ENCODE results near the gene FER.
"Not testable (repeated sequence)": the region's sequence is repeated elsewhere in the genome, so short reads cannot be mapped to it uniquely, and the experiment has no call there.

The FER gene

DNA sequence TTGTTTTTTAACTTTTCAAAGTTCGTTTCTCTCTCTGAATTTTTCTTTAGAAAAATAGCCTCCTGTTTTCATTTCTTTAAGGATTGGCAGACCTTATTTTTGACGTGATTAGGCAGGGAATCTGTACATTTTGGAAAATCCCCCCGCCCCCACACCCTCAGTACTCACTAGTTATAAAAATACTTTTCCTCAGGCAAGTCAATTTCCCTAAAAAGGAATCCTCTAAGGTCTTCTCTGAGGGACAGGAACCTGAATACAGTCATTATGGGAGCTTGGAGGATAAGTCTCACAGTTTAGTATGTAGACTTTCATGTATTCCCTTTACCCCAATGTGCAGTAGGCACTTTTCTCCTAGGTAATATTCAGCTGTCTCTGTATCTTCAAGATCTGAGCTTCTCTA is 3.9 kb upstream of the FER start:
- no peak for DNase-seq (ENCODE audit: low read depth in 1 of 2, low spot score in 1 of 2)

DNA sequence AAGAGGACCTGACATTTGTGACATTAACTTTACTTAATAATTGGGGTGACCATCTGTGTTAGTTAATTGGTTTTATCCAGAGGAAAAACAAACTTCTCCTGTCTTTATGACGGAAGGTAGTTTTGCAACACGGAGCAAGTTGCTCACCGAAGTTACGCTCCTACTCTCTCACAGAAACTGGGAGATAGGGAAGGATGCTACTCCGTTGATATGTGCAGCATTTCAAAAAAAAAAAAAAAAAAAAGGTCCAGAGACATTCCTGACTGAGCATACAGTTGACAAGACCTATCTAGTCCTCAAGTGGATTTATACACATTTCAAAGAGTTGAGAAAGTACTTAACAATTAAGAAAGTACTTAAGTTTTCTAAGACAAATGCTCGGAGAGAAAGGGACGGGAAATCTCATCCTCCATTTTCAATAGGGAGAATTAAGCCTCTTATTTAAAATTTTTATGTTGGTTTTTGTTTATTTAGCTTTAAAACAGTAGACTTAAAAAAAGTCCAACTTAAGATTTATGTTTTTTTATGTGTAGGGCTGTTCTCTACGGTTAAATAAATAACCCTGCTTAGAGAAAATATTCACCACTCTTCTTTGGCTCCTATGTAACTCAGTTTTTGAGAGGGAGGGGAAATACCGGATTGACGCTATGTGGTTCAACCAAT is 455 bp upstream of the FER start:
- no peak for DNase-seq (ENCODE audit: low read depth in 1 of 2, low spot score in 1 of 2)

DNA sequence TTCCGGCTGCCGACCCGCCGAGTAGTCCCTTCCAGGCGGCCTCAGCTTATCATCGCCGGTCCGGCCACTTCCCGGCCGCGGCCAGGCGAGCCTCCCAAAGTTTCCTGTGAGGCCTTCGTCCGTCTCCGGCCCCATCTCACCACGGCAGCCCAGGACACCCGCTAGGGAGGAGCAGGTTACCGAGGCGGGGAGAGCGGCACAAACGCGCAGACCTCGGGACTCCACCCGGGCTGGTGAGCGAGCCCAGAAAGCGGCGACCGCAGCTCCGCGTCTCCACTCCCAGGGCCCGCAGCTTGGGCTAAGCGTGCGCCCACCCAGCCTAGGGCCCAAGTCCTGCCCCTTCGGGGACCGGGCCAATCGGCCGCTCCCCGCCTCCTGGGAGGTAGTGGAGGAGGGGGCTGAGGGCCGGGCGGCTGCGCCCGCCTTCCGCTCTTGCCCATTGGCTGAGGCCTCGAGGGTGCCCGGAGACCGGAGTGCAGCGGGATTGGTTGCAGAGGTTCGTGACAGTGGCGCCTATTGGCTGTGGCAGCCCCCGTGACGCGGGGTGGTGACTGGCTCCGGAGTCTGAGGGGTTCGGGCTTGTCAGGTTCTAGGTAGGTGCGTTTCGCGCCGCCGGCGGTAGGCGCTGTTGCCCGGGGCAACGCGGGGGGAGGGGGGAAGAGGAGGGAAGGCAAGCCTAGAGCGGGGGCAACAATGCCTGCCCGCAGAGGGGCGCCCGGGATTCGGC is 867 bp downstream of the FER start:
- DNase-seq (ENCODE audit: low read depth in 1 of 2, low spot score in 1 of 2), result peak; percentile 90 to 96

DNA sequence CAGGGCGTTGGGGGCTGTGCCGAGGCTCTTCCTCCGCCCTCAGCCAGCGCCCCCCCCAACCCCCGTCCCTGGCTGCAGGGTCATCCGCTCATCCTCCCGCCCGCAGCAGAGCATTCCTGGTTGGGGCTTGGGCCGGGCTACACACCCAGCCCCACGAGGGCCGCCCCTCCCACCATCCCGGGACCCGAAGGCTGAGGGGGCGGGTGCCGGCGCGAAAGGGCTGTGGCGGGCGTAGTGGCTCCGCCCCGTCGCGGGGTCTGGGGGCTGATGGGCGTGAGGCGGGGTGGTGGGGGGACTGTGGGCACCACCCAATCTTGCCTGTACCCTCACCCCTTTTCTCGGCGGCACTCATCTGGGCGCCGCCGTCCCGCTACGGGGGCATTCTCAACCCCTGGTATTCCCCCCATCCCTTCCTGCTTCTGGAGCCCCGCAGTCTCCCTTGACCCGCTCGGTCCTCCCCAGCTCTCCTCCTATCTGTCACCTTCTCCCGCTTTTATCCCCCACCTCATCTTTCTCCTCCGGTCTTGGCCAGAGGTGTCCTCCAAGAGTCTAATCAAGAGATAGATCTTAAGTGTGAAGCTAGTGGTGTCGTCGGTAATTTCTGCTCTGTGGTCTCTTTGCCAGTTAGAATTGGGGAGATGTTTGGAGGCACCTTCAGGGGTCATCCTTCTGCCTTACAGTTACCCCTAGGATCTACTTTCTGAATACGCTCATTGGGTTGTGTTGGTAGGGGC is 1.6 kb downstream of the FER start:
- peak in 1 of 2 donors; percentile 7 for DNase-seq (ENCODE audit: low read depth in 1 of 2, low spot score in 1 of 2)

DNA sequence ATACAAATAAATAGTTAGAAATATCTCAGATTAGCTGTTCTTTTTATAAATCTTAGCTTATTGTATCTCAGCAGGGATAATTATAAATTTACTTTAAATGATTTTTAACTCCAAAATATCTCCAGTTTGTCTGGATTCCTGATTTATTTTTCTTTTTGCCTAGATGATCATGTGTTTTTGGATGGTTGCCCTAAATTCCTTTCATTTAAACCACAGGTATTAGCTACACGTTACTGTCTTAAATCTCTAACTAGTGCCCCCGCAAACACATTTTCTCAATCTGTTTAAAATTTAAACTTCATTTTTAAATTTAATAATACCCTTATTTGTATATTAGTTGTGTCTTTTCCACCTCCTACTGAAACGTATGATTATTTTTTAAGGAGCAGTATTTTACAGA is 5.6 kb downstream of the FER start:
- no peak for DNase-seq (ENCODE audit: low read depth in 1 of 2, low spot score in 1 of 2)

DNA sequence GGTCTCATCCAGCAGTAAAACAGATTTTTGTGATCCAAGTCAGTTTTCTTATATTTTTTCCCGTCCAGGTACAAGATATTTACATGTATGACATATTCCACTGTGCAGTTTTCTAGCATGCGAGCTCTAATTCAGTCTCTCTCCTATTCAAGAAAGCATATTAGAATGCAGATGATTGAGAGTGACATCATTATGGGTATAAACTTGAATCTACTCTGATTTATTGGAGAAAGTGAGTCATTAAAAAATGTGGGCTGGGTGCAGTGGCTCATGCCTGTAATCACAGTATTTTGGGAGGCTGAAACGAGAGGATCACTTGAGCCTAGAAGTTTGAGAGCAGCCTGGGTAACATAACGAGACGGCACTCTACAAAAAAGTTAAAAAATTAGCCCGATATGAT is 6.2 kb downstream of the FER start:
- DNase-seq (ENCODE audit: low read depth in 1 of 2, low spot score in 1 of 2), result no peak

DNA sequence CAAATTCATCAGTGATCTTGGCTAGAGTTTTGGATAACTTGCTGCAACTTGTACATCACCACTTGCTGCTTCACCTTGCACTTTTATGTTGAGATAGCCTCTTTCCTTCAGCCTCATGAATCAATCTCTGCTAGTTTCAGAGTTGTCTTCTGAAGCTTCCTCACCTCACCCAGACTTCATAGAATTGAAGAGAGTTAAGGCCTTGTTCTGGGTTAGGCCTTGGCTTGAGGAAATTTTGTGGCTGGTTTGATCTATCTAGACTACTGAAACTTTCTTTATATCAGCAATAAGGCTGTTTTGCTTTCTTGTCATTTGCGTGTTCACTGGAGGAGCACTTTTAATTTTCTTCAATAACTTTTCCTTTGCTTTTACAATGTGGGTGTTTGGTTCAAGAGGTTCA is 12.8 kb downstream of the FER start:
- no peak for DNase-seq (ENCODE audit: low read depth in 1 of 2, low spot score in 1 of 2)

DNA sequence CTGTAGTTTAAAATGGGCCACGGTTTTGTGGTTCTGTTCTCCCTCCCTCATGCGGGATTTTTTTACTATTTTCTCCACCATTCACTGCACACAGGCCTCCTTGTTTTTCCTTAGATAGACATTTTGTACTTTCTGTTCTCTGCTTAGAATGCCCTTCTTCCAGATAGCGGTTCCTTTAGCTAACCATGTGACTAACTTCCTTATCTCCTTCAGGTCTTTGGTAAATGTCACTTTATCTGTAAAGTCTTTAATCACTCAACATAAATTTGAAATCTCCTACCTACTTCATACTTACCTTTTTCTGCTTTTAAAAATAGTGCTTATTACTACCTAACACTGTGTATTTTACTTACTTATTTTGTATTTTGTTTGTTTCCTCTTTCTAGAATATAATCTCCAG is 15.0 kb downstream of the FER start:
- DNase-seq (ENCODE audit: low read depth in 1 of 2, low spot score in 1 of 2), result no peak

DNA sequence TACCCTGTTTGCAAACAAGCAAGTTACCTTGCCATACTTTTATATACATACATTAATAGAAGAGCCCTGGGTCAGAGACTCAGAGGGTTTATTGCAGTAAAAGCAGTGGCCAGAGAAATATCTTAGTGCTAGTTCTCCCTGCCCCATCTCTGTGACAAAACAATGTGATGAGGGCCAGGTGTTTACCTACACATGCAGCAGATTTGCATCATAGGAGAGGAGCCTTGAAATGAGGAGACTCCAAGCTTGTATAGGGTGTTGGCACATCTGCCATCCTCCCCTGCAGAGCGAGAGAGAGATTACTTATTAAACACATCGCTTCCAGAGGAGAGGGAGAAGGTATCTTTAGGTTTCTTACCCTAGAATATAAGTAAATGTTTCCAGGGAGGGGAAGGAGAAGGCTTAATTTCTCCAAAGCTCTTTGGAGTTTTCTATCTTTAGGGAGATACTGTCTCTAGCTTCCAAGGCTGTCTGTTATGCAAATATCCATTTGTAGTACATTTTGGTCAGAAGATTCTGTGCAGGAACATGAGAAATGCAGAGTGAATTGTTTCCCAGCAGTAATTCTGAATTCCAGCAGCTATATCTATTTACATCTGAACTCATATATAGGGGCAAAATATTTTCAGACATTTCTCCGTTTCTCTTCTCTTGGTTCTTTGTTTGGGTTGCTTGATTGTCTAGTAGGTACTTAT is 15.7 kb downstream of the FER start:
- no peak for DNase-seq (ENCODE audit: low read depth in 1 of 2, low spot score in 1 of 2)

DNA sequence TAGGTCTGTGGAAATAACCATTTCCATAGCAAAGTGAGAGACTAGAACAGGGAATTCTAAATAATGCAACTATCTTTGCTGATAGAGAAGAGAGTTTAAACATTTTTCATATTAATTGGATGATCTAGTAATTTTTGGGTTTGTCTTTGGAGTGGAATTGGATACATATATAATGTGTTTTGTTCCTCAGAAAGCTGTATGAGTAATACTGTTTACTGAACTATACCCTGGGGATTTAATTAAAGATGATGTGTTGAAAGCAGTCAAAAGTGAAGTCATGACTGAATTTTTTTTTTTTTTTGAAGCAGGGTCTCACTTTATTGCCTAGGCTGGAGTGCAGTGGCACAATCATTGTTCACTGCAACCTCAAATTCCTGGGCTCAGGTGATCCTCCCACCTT is 17.9 kb downstream of the FER start:
- DNase-seq (ENCODE audit: low read depth in 1 of 2, low spot score in 1 of 2), result no peak

DNA sequence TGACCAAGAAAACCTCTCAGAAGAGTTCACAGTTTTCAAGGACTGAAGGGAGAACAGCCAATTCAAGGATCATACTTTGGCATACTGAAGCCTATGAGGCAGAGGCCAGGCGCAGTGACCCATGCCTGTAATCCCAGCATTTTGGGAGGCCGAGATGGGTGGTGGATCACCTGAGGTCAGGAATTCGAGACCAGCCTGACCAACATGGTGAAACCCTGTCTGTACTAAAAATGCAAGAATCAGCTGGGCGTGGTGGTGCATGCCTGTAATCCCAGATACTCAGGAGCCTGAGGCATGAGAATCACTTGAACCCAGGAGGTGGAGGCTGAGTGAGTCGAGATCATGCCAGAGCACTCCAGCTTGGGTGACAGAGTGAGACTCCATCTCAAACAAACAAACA is 19.2 kb downstream of the FER start:
- DNase-seq (ENCODE audit: low read depth in 1 of 2, low spot score in 1 of 2), result not testable (repeated sequence)

DNA sequence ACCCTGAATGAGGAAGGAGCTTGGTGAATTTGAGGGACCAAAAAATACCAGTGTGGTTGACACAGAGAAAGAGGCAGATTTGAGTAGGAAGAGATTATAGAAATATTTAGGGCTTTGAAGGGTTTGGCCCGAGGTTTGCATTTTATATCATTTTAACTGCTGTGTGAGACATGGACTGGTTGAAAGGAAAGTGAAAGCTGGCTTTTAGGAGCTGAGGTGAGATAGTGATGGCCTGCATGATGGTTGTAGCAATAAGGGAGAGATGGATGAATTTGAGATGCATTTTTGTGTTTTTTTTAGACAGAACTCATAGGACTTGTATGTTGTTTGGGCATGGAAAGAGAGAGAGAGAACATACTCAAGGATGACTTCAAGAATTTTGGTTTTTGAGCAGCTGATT is 21.7 kb downstream of the FER start:
- no peak for DNase-seq (ENCODE audit: low read depth in 1 of 2, low spot score in 1 of 2)

DNA sequence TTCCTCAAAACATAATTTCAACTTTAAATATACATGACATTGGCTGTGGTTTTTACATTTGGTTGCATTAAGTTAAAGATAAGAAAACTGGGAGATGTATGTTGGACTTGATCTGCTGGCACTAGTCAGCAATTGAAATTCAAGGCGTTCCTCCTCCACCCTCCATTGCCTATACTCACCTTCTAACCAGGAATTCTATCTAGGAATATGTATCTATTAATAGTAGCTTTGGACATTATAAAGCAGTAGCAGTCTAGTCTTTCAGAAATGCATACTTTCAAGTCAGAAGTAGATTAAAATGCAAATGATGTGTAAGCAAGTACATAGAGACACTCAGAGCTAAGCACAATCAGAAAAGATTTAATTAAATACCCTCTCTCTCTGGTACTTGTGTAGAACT is 24.9 kb downstream of the FER start:
- no peak for DNase-seq (ENCODE audit: low read depth in 1 of 2, low spot score in 1 of 2)

DNA sequence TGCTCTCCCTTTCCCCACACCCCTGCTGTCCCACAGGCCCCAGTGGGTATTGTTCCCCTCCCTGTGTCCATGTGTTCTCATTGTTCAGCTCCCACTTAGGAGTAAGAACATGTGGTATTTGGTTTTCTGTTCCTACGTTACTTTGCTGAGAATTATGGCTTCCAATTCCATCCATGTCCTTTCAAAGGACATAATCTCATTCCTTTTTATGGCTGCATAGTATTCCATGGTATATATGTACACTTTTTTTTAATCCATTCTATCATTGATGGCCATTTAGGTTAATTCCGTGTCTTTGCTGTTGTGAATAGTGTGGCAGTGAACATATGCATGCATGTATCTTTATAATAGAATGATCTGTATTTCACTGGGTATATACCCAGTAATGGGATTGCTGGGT is 25.6 kb downstream of the FER start:
- no peak for DNase-seq (ENCODE audit: low read depth in 1 of 2, low spot score in 1 of 2)

DNA sequence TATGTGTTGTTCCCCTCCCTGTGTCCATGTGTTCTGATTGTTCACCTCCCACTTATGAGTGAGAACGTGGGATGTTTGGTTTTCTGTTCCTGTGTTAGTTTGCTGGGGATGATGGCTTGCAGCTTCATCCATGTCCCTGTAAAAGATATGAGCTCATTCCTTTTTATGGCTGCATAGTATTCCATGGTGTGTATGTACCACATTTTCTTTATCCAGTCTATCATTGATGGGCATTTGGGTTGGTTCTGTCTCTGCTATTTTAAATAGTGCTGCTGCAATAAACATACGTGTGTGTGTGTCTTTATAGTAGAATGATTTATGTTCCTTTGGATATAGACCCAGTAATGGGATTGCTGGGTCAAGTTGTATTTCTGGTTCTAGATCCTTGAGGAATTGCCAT is 26.4 kb downstream of the FER start:
- not testable (repeated sequence) for DNase-seq (ENCODE audit: low read depth in 1 of 2, low spot score in 1 of 2)

DNA sequence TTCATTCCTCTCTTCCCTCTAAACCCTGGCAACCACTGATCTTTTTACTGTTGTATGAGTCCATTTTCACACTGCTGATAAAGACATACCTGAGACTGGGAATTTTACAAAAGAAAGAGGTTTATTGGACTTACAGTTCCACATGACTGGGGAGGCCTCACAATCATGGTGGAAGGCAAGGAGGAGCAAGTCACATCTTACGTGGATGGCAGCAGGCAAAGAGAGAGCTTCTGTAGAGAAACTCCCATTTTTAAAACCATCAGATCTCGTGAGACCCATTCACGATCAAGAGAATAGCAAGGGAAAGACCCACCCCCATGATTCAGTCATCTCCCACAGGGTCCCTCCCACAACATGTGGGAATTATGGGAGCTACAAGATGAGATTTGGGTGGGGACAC is 29.9 kb downstream of the FER start:
- DNase-seq (ENCODE audit: low read depth in 1 of 2, low spot score in 1 of 2), result not testable (repeated sequence)

DNA sequence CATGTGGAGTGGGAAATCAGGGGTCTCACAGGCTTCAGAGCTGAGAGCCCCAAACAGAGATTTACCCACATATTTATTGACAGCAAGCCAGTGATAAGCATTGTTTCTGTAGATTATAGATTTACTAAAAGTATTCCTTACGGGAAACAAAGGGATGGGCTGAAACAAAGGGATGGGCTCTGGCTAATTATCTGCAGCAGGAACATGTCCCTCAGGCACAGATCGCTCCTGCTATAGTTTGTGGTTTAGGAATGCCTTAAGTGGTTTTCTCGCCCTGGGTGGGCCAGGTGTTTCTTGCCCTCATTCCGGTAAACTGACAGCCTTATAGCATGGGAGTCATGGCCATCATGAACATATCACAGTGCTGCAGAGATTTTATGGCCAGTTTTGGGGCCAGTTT is 36.9 kb downstream of the FER start:
- DNase-seq (ENCODE audit: low read depth in 1 of 2, low spot score in 1 of 2), result not testable (repeated sequence)

DNA sequence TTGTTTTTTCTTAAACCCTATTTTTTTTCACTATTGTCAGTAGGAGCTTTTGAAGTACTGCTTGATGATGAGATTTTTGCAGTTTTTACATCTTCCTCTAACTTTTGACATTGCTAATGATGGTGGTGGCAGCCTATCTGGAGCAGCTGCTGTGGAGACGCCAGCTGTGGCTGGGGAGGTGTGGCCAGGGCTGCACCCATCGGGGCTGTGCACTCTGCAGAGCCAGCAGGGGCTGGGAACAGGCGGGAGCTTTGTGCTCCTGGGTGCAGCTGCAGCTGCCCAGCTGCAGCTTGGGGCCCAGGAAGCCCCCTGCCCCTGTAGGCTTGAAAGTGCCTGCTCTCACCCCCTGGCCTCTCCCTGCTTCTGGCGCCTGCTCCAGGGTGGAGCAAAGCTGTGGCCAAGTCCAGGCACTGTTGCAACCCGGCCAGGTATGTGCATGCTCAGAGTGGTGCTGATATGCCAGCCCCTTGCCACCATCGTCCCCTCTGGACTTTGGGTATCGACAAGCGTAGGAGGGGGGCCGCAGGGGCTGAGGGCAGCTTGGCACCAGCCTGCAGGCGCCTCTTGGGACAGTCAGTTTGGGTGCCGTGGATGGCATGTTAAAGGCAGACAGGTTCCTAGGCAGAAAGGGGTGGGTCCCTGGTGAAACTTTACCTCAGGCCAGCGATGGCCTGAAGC is 39.2 kb downstream of the FER start:
- no peak for DNase-seq (ENCODE audit: low read depth in 1 of 2, low spot score in 1 of 2)

DNA sequence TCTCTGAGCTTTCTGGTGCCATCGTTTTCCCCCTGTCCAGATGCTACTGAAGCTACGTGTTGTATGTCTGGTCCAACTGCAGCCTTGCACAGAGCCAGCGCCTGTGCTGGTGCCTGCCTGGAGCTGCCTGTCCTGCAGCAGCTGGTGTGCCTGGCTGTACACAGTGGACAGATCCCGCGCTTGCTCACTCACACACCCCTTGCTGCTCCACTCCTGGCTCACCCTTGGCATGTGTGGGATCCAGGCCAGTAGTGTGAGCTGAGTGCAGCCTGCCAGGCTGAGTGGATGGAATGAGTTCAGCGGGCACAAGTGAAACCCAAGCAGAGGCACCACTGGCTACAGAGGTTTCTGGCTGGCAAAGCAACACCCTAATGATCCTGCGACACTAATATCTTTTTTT is 40.4 kb downstream of the FER start:
- DNase-seq (ENCODE audit: low read depth in 1 of 2, low spot score in 1 of 2), result no peak

DNA sequence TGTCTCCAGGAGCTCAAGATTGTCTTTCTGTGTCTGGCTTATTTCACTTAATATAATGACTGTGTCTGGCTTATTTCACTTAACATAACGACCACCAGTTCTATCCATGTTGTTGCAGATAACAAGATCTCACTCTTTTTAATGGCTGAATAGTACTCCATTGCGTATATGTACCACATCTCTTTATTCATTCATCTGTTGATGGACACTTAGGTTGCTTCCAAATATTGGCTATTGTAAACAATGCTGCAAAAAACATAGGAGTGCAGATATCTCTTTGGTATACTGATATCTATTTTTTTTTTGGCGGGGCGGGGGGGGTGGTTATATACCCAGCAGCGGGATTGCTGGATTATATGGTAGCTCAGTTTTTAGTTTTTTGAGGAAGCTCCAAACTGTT is 45.5 kb downstream of the FER start:
- no peak for DNase-seq (ENCODE audit: low read depth in 1 of 2, low spot score in 1 of 2)

DNA sequence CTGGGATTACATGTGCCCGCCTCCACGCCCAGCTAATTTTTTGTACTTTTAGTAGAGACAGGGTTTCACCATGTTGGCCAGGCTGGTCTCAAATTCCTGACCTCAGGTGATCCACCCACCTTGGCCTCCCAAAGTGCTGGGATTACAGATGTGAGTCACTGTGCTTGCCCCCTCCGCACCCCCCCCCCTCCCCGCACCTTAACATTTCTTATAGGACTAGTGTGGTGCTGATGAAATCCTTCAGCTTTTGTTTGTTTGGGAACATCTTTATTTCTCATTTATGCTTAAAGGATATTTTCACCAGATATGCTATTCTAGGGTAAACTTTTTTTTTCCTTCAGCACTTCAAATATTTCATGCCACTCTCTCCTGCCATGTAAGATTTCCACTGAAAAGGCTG is 46.7 kb downstream of the FER start:
- DNase-seq (ENCODE audit: low read depth in 1 of 2, low spot score in 1 of 2), result not testable (repeated sequence)

Measured in activated T-helper 1 cell treated with anti-CD3 and anti-CD28 coated beads, Interleukin-2, amount 50 U/mL, for 16 hours (primary cell).